PFSK-1 (cell line): ENCODE data around the gene WRAP73.

Experiments
- FOXP2 ChIP-seq: optimal IDR thresholded peaks from 2 replicates; pipeline ENCODE3; 2011; ENCODE audit warnings: borderline replicate concordance, control low read depth, inconsistent platforms; ENCODE audit not compliant: insufficient read depth; ENCODE audit errors: extremely low read length, extremely low read depth
- POLR2AphosphoS5 ChIP-seq: IDR thresholded peaks from 2 replicates; pipeline ENCODE4 v1.6.1; 2012; ENCODE audit warnings: low read depth, mild to moderate bottlenecking, control low read depth, low read length, moderate library complexity
- REST ChIP-seq, 2 experiments: IDR thresholded peaks; 2 replicates each; pipeline versions ENCODE4 v1.6.1 to v1.8.0; 2011 to 2012; ENCODE audit warnings: low read depth in 2 of 2, low read length in 2 of 2, control low read depth in 1 of 2, inconsistent platforms in 1 of 2, mild to moderate bottlenecking in 1 of 2, moderate library complexity in 1 of 2; ENCODE audit not compliant: insufficient read depth in 1 of 2
- SIN3A ChIP-seq: IDR thresholded peaks from 2 replicates; pipeline ENCODE4 v1.6.1; 2012; ENCODE audit warnings: mild to moderate bottlenecking, low read length, moderate library complexity, borderline replicate concordance; ENCODE audit not compliant: insufficient read depth
- TAF1 ChIP-seq: IDR thresholded peaks from 2 replicates; pipeline ENCODE4 v1.6.1; 2012; ENCODE audit warnings: low read length, control low read depth, borderline replicate concordance; ENCODE audit not compliant: insufficient read depth

- TF ChIP-seq POLR2AphosphoS5 (no peak), SIN3A (no peak), REST (IDR thresholded peaks at IDR 0.05; ENCODE audit: insufficient read depth in 1 of 2, low read depth in 2 of 2, low read length in 2 of 2) (no peak), TAF1 (no peak), FOXP2 (no peak)
These were observed 55.1 kb downstream of the WRAP73 start for GRCh38 chr1:3594706-3595377.
